KOPT-K1 (cell line): ENCODE data around the gene FERMT2.

Experiments
- H3K27ac ChIP-seq: fragments of 200-600 bp; sonication (generic); 2 replicates; pipeline ENCODE4 v1.5.1; 2016; ENCODE audit warnings: antibody characterized with exemption, mild to moderate bottlenecking, low read depth, low read length; ENCODE audit not compliant: poor library complexity, severe bottlenecking
- H3K36me3 ChIP-seq: fragments of 200-600 bp; sonication (generic); 2 replicates; pipeline ENCODE4 v1.5.1; 2017; ENCODE audit warnings: antibody characterized with exemption, mild to moderate bottlenecking, low read length, moderate library complexity; ENCODE audit not compliant: insufficient read depth
- H3K9me3 ChIP-seq: fragments of 200-600 bp; sonication (generic); 2 replicates; pipeline ENCODE4 v1.5.1; 2017; ENCODE audit warnings: antibody characterized with exemption, low read length, mild to moderate bottlenecking; ENCODE audit not compliant: insufficient read depth, poor library complexity, severe bottlenecking

Gene FERMT2

GRCh38 chr14:52845081-52845480 is 105.8 kb downstream of the FERMT2 start:
- Histone ChIP-seq H3K36me3 (no peaks in the 10 kb centered on the region), H3K27ac (no peak overlapping the region), H3K9me3 (no peaks in the 10 kb centered on the region)

- H3K27ac ChIP-seq, result no peak overlapping the region
- H3K9me3 ChIP-seq, result no peaks in the 10 kb centered on the region
Observed at GRCh38 chr14:52844262-52845060, 106.4 kb downstream of the FERMT2 start.

GRCh38 chr14:52840877-52841276 is 110.0 kb downstream of the FERMT2 start:
- H3K9me3 ChIP-seq, result peaks cover 4% of the 10 kb centered on the region
- H3K27ac ChIP-seq, result no peak overlapping the region
- no peaks in the 10 kb centered on the region for H3K36me3 ChIP-seq

More at GRCh38 chr14:52844262-52845060, 106.4 kb downstream of the FERMT2 start:
- H3K36me3 ChIP-seq, result no peaks in the 10 kb centered on the region

GRCh38 chr14:52837451-52837850 is 113.4 kb downstream of the FERMT2 start:
- H3K27ac ChIP-seq, result no peak overlapping the region
- no peaks in the 10 kb centered on the region for H3K36me3 ChIP-seq
- peaks cover 4% of the 10 kb centered on the region for H3K9me3 ChIP-seq

- Histone ChIP-seq H3K27ac (no peak overlapping the region), H3K36me3 (no peaks in the 10 kb centered on the region), H3K9me3 (peaks cover 4% of the 10 kb centered on the region)
Observed at GRCh38 chr14:52836063-52836462, 114.8 kb downstream of the FERMT2 start.

- H3K9me3 ChIP-seq, result peaks cover 4% of the 10 kb centered on the region
- H3K27ac ChIP-seq, result no peak overlapping the region
- no peaks in the 10 kb centered on the region for H3K36me3 ChIP-seq
Observed at GRCh38 chr14:52835122-52835903, 115.5 kb downstream of the FERMT2 start.

GRCh38 chr14:52834440-52834842 is 116.4 kb downstream of the FERMT2 start:
- peaks cover 4% of the 10 kb centered on the region for H3K9me3 ChIP-seq
- no peaks in the 10 kb centered on the region for H3K36me3 ChIP-seq
- no peak overlapping the region for H3K27ac ChIP-seq

- H3K36me3 ChIP-seq, result no peaks in the 10 kb centered on the region
- no peak overlapping the region for H3K27ac ChIP-seq
- H3K9me3 ChIP-seq, result peaks cover 4% of the 10 kb centered on the region
Observed at GRCh38 chr14:52833891-52834290, 117.0 kb downstream of the FERMT2 start.

- H3K9me3 ChIP-seq, result no peaks in the 10 kb centered on the region
- no peaks in the 10 kb centered on the region for H3K36me3 ChIP-seq
- H3K27ac ChIP-seq, result no peak overlapping the region
Observed at GRCh38 chr14:52829527-52830185, 121.2 kb downstream of the FERMT2 start.

- Histone ChIP-seq H3K9me3 (no peaks in the 10 kb centered on the region), H3K36me3 (no peaks in the 10 kb centered on the region), H3K27ac (no peak overlapping the region)
Observed at GRCh38 chr14:52827426-52827825, 123.4 kb downstream of the FERMT2 start.

GRCh38 chr14:52825085-52825484 is 125.8 kb downstream of the FERMT2 start:
- Histone ChIP-seq H3K36me3 (no peaks in the 10 kb centered on the region), H3K9me3 (no peaks in the 10 kb centered on the region), H3K27ac (no peak overlapping the region)

- Histone ChIP-seq H3K9me3 (no peaks in the 10 kb centered on the region), H3K27ac (no peak overlapping the region), H3K36me3 (no peaks in the 10 kb centered on the region)
Observed at GRCh38 chr14:52824462-52824861, 126.4 kb downstream of the FERMT2 start.

- Histone ChIP-seq H3K9me3 (no peaks in the 10 kb centered on the region), H3K36me3 (no peaks in the 10 kb centered on the region), H3K27ac (no peak overlapping the region)
Observed at GRCh38 chr14:52821805-52822250, 129.0 kb downstream of the FERMT2 start.

- Histone ChIP-seq H3K36me3 (no peaks in the 10 kb centered on the region), H3K9me3 (no peaks in the 10 kb centered on the region), H3K27ac (no peak overlapping the region)
Observed at GRCh38 chr14:52808101-52808500, 142.7 kb downstream of the FERMT2 start.
